SK-N-SH (cell line): ENCODE measurements around the gene RGS6. TPM values are rescaled to one million over a fixed set of nuclear protein-coding genes. Genes with fewer than 3 reads are reported as not detected.

ENCODE experiments used
- CTCF ChIA-PET: fragments of 300-600, 350-600 bp; formaldehyde crosslinking; extraction: SDS; loops from one replicate; lab custom pipeline; 2021; lab: Yijun Ruan, JAX
- POLR2A ChIA-PET: fragments of 350-600 bp; sonication (Branson Sonifier 250); formaldehyde crosslinking; extraction: SDS; loops from one replicate; lab custom pipeline; 2020; ENCODE audit warnings: antibody characterized with exemption, inconsistent platforms; lab: Yijun Ruan, JAX
- DNase-seq: peaks from one replicate; pipeline ENCODE4 v3.0.0; 2012
- H2AFZ ChIP-seq: fragments of 200-600 bp; sonication (generic); 2 replicates; pipeline ENCODE4 v1.8.1; 2016; ENCODE audit warnings: antibody characterized with exemption, mild to moderate bottlenecking, low read depth
- H3F3A ChIP-seq: fragments of 200-600 bp; sonication (generic); replicated peaks from 2 replicates; pipeline ENCODE3; 2016; ENCODE audit warnings: antibody characterized with exemption, mild to moderate bottlenecking; ENCODE audit not compliant: insufficient read depth
- H3K27ac ChIP-seq, 2 experiments: fragments of 200-500 bp in 1 of 2; fragments of 200-600 bp in 1 of 2; sonication (Bioruptor generic) in 1 of 2; sonication (generic), shearing (Covaris generic) in 1 of 2; 2 replicates each; pipeline versions ENCODE4 v1.5.1 to v1.6.1; 2014 to 2016; ENCODE audit warnings: low read depth in 2 of 2, inconsistent platforms in 1 of 2, low read length in 1 of 2, mild to moderate bottlenecking in 1 of 2, mixed read lengths in 1 of 2
- H3K27me3 ChIP-seq: fragments of 200-600 bp; sonication (generic), shearing (Covaris generic); 2 replicates; pipeline ENCODE4 v1.6.1; 2016; ENCODE audit warnings: mixed run types; ENCODE audit not compliant: insufficient read depth
- H3K36me3 ChIP-seq, 2 experiments: fragments of 200-500 bp in 1 of 2; fragments of 200-600 bp in 1 of 2; sonication (Bioruptor generic) in 1 of 2; sonication (generic) in 1 of 2; replicated peaks in 1 of 2; 2 replicates each; pipeline versions ENCODE3 to v1.5.1; 2014 to 2016; ENCODE audit warnings: low read length in 1 of 2, mild to moderate bottlenecking in 1 of 2; ENCODE audit not compliant: insufficient read depth in 2 of 2, control insufficient read depth in 1 of 2
- H3K4me1 ChIP-seq, 2 experiments: fragments of 200-500 bp in 1 of 2; fragments of 200-600 bp in 1 of 2; sonication (Bioruptor generic) in 1 of 2; sonication (generic), shearing (Covaris generic) in 1 of 2; 2 replicates each; pipeline versions ENCODE4 v1.5.1 to v1.6.1; 2014 to 2016; ENCODE audit warnings: low read depth in 1 of 2, low read length in 1 of 2, mixed run types in 1 of 2; ENCODE audit not compliant: insufficient read depth in 2 of 2, control insufficient read depth in 1 of 2
- H3K4me2 ChIP-seq: fragments of 200-600 bp; sonication (generic), shearing (Covaris generic); 2 replicates; pipeline ENCODE4 v1.6.1; 2017; ENCODE audit warnings: mixed run types
- H3K4me3 ChIP-seq, 2 experiments: fragments of 200-500 bp in 1 of 2; fragments of 200-600 bp in 1 of 2; sonication (Bioruptor generic) in 1 of 2; sonication (generic), shearing (Covaris generic) in 1 of 2; 2 replicates each; pipeline versions ENCODE4 v1.5.1 to v1.8.1; 2014 to 2016; ENCODE audit warnings: low read depth in 2 of 2, inconsistent platforms in 1 of 2, low read length in 1 of 2, mild to moderate bottlenecking in 1 of 2, mixed read lengths in 1 of 2, moderate library complexity in 1 of 2
- H3K79me2 ChIP-seq: fragments of 200-600 bp; sonication (generic); 2 replicates; pipeline ENCODE4 v1.8.1; 2017; ENCODE audit warnings: mild to moderate bottlenecking; ENCODE audit not compliant: insufficient read depth
- H3K9ac ChIP-seq: fragments of 200-600 bp; sonication (generic); 2 replicates; pipeline ENCODE4 v1.6.1; 2017; ENCODE audit warnings: mixed run types
- H3K9me2 ChIP-seq: fragments of 200-600 bp; sonication (generic); 2 replicates; pipeline ENCODE4 v1.6.1; 2017; ENCODE audit warnings: mixed run types
- H3K9me3 ChIP-seq: fragments of 200-600 bp; sonication (generic); 2 replicates; pipeline ENCODE4 v1.6.1; 2017; ENCODE audit warnings: mixed run types, mild to moderate bottlenecking, moderate library complexity
- H4K20me1 ChIP-seq: fragments of 200-600 bp; sonication (generic); 2 replicates; pipeline ENCODE4 v1.6.1; 2017; ENCODE audit warnings: mild to moderate bottlenecking, mixed run types; ENCODE audit not compliant: insufficient read depth
- CHD2 ChIP-seq: fragments of 150-350 bp; IDR thresholded peaks from 2 replicates; pipeline ENCODE4 v1.6.1; 2018; ENCODE audit warnings: low read length; ENCODE audit not compliant: partially characterized antibody
- ELF1 ChIP-seq: IDR thresholded peaks from 2 replicates; pipeline ENCODE4 v1.4.0; 2012
- EP300 ChIP-seq, 2 experiments: IDR thresholded peaks; 2 replicates each; pipeline versions ENCODE4 v1.4.0 to v1.6.1; 2012; ENCODE audit warnings: borderline replicate concordance in 1 of 2, low read depth in 1 of 2, low read length in 1 of 2
- EZH2phosphoT487 ChIP-seq: fragments of 200-600 bp; sonication (generic); IDR thresholded peaks from 2 replicates; pipeline ENCODE4 v1.6.1; 2017; ENCODE audit warnings: low read depth, mixed run types, mild to moderate bottlenecking, antibody characterized with exemption, moderate library complexity, borderline replicate concordance
- FOSL2 ChIP-seq: IDR thresholded peaks from 2 replicates; pipeline ENCODE4 v1.4.0; 2012; ENCODE audit warnings: low read depth, mild to moderate bottlenecking, moderate library complexity, borderline replicate concordance
- JUND ChIP-seq: IDR thresholded peaks from 2 replicates; pipeline ENCODE4 v1.4.0; 2012
- MEF2A ChIP-seq: IDR thresholded peaks from 2 replicates; pipeline ENCODE4 v1.4.0; 2012; ENCODE audit warnings: low read depth, borderline replicate concordance
- MXI1 ChIP-seq: IDR thresholded peaks from 2 replicates; pipeline ENCODE4 v1.6.1; 2012; ENCODE audit warnings: mild to moderate bottlenecking, low read depth, low read length, improper control_type of control experiment
- NFIC ChIP-seq: IDR thresholded peaks from 2 replicates; pipeline ENCODE4 v1.4.0; 2012; ENCODE audit warnings: borderline replicate concordance
- RAD21 ChIP-seq: IDR thresholded peaks from 2 replicates; pipeline ENCODE4 v1.6.1; 2012; ENCODE audit warnings: mild to moderate bottlenecking, low read length
- RCOR1 ChIP-seq: fragments of 150-350 bp; IDR thresholded peaks from 2 replicates; pipeline ENCODE4 v1.6.1; 2017; ENCODE audit warnings: antibody characterized with exemption, low read length
- REST ChIP-seq: IDR thresholded peaks from 2 replicates; pipeline ENCODE4 v1.6.1; 2012; ENCODE audit warnings: mild to moderate bottlenecking, low read depth, low read length, moderate library complexity
- SIN3A ChIP-seq: IDR thresholded peaks from 2 replicates; pipeline ENCODE4 v1.6.1; 2012; ENCODE audit warnings: low read depth, mild to moderate bottlenecking, low read length, moderate library complexity, borderline replicate concordance
- TCF12 ChIP-seq: IDR thresholded peaks from 2 replicates; pipeline ENCODE4 v1.4.0; 2012
- YY1 ChIP-seq: IDR thresholded peaks from 2 replicates; pipeline ENCODE4 v1.4.0; 2012; ENCODE audit warnings: low read depth, mild to moderate bottlenecking
- WGBS: methylation state at CpG from one replicate; pipeline ENCODE4 v1.1.6; 2017; ENCODE audit warnings: low lambda C conversion rate; 5-methylcytosine and 5-hydroxymethylcytosine counted together
- polyA plus RNA-seq, 3 experiments: library from polyadenylated mRNA; depleted of rRNA; stranded (reverse); fragments of >200 nt; gene quantifications; 2 replicates each; pipeline ENCODE4 v1.2.3, GENCODE V29; 2012
- TF ChIP-seq, protein P1 (sequence below): IDR thresholded peaks from 2 replicates; pipeline ENCODE4; 2012
- TF ChIP-seq, protein P2 (sequence below): IDR thresholded peaks from 2 replicates; pipeline ENCODE4 v1.4.0; 2012; ENCODE audit warnings: low read depth, borderline replicate concordance
- TF ChIP-seq, protein P3 (sequence below): IDR thresholded peaks from 2 replicates; pipeline ENCODE4 v1.4.0; 2012; ENCODE audit warnings: low read depth

RGS6 gene
- polyA plus RNA-seq, 1 of the 3 experiments (the other 2 are of a cell fraction), result not detected

DNA sequence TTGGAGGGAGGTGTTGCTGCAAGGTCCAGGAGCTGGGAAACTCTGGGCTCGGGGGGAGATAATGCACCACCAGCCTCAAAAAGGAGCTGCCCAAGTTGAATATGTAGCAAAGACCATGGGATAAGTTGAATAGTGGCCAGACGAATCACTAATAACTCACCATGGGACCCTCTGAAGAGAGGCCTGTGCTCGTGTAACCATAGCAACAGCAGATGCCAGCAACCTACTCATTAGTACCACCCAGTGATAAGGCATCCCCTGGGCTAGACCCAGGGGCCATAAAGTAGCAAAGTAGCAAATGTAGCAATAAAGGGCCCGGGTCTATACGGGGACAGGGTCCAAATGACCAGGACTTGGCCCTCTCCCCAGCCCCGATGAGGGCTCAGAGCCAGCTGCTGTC, 633.7 kb downstream of the RGS6 start:
- Histone ChIP-seq H3K36me3 (no peaks in the 10 kb centered on the region), H3K4me1 (peaks cover 0 to 24% of the 10 kb centered on the region in 2 experiments; a peak in 1 of 4 replicates), H3K4me3 (no peak overlapping the region), H3K4me2 (no peak overlapping the region), H3K27me3 (no peaks in the 10 kb centered on the region), H3K9me2 (no peaks in the 10 kb centered on the region), H2AFZ (no peak overlapping the region), H4K20me1 (no peaks in the 10 kb centered on the region), H3K79me2 (no peaks in the 10 kb centered on the region), H3K9ac (no peak overlapping the region), H3K9me3 (no peaks in the 10 kb centered on the region), H3F3A (no peaks in the 10 kb centered on the region), H3K27ac (no peak overlapping the region)
- ChIA-PET POLR2A (no interaction called here), CTCF (interaction anchor here (1.0 kb wide), 2 partner anchors 54 to 383 kb away, joined by 3 read pairs; no protein-coding TSS in a partner anchor)
- TF ChIP-seq EZH2phosphoT487 (no peak), EP300 (IDR thresholded peaks at IDR 0.05; ENCODE audit: borderline replicate concordance in 1 of 2, low read depth in 1 of 2, low read length in 1 of 2) (no peak), RAD21 (no peak), CHD2 (no peak), MXI1 (no peak), FOSL2 (no peak), SIN3A (no peak), REST (no peak), RCOR1 (no peak), NFIC (no peak), ELF1 (no peak), MEF2A (no peak), TCF12 (no peak), JUND (no peak), YY1 (no peak)
- TF ChIP-seq, protein P1, sequence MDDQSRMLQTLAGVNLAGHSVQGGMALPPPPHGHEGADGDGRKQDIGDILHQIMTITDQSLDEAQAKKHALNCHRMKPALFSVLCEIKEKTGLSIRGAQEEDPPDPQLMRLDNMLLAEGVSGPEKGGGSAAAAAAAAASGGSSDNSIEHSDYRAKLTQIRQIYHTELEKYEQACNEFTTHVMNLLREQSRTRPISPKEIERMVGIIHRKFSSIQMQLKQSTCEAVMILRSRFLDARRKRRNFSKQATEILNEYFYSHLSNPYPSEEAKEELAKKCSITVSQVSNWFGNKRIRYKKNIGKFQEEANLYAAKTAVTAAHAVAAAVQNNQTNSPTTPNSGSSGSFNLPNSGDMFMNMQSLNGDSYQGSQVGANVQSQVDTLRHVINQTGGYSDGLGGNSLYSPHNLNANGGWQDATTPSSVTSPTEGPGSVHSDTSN, result no peak
- TF ChIP-seq, protein P2, sequence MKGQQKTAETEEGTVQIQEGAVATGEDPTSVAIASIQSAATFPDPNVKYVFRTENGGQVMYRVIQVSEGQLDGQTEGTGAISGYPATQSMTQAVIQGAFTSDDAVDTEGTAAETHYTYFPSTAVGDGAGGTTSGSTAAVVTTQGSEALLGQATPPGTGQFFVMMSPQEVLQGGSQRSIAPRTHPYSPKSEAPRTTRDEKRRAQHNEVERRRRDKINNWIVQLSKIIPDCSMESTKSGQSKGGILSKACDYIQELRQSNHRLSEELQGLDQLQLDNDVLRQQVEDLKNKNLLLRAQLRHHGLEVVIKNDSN, result no peak
- TF ChIP-seq, protein P3, sequence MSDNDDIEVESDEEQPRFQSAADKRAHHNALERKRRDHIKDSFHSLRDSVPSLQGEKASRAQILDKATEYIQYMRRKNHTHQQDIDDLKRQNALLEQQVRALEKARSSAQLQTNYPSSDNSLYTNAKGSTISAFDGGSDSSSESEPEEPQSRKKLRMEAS, result no peak
- peak; percentile 40 for DNase-seq
- WGBS, result 65% methylated on average over 3 of the region's 6 CpGs
